GM21515 (cell line): ENCODE results near the gene CLK3.

Experiments
- ATAC-seq: cut with Tn5 transposase; IDR thresholded peaks from one replicate; pipeline ENCODE4 v1.9.1; 2021; ENCODE audit not compliant: unreplicated experiment

The CLK3 gene

GRCh38 chr15:74603026-74603788 is 12.4 kb upstream of the CLK3 start:
- no peak for ATAC-seq

GRCh38 chr15:74603789-74604705 is 11.6 kb upstream of the CLK3 start:
- no peak for ATAC-seq

GRCh38 chr15:74604983-74605794 is 10.4 kb upstream of the CLK3 start:
- no peak for ATAC-seq

GRCh38 chr15:74605795-74606150 is 9.9 kb upstream of the CLK3 start:
- no peak for ATAC-seq

- no peak for ATAC-seq
These were observed 6.8 kb upstream of the CLK3 start for GRCh38 chr15:74608786-74609185.

GRCh38 chr15:74609938-74610301 is 5.7 kb upstream of the CLK3 start:
- no peak for ATAC-seq

- no peak for ATAC-seq
These were observed 5.2 kb upstream of the CLK3 start for GRCh38 chr15:74610302-74610951.

- ATAC-seq: no peak
These were observed 4.3 kb upstream of the CLK3 start for GRCh38 chr15:74611341-74611740.

GRCh38 chr15:74611834-74612233 is 3.8 kb upstream of the CLK3 start:
- no peak for ATAC-seq

GRCh38 chr15:74612677-74613076 is 3.0 kb upstream of the CLK3 start:
- no peak for ATAC-seq

GRCh38 chr15:74613089-74613952 is 2.3 kb upstream of the CLK3 start:
- ATAC-seq: no peak

- no peak for ATAC-seq
These were observed 1.5 kb upstream of the CLK3 start for GRCh38 chr15:74613953-74614743.

GRCh38 chr15:74614744-74615507 is 710 bp upstream of the CLK3 start:
- peak; percentile 46 for ATAC-seq

- no peak for ATAC-seq
These were observed 817 bp downstream of the CLK3 start for GRCh38 chr15:74616366-74616939.

GRCh38 chr15:74616996-74617395 is 1.4 kb downstream of the CLK3 start:
- ATAC-seq: no peak

- no peak for ATAC-seq
These were observed 3.4 kb downstream of the CLK3 start for GRCh38 chr15:74618841-74619596.

GRCh38 chr15:74619916-74620635 is 4.4 kb downstream of the CLK3 start:
- ATAC-seq: no peak
